Ascending aorta (tissue), 2 donors: ENCODE data around the gene WDR93. TPM values are rescaled to one million over a fixed set of nuclear protein-coding genes. Genes with fewer than 3 reads are reported as not detected.

Experiments used
- DNase-seq, 2 donors: peaks; one replicate each; pipeline ENCODE4 v3.0.0-alpha.2; 2019; ENCODE audit warnings: low spot score in 2 of 2
- H3K27ac ChIP-seq, 2 donors: fragments of 200-600 bp; sonication (generic); one replicate each; pipeline ENCODE4 v1.5.1; 2016 to 2017; ENCODE audit warnings: mild to moderate bottlenecking in 1 of 2
- H3K27me3 ChIP-seq: fragments of 200-600 bp; sonication (generic); one replicate; pipeline ENCODE4 v1.5.1; 2017
- H3K36me3 ChIP-seq, 2 donors: fragments of 200-600 bp; sonication (generic); one replicate each; pipeline ENCODE4 v1.5.1; 2016
- H3K4me1 ChIP-seq, 2 donors: fragments of 200-600 bp; sonication (generic); one replicate each; pipeline ENCODE4 v1.5.1; 2016 to 2017; ENCODE audit warnings: mild to moderate bottlenecking in 1 of 2
- H3K4me3 ChIP-seq, 2 donors: fragments of 200-600 bp; sonication (generic); one replicate each; pipeline ENCODE4 v1.5.1; 2016 to 2017; ENCODE audit warnings: mild to moderate bottlenecking in 1 of 2
- H3K9me3 ChIP-seq, 2 donors: fragments of 200-600 bp; sonication (generic); one replicate each; pipeline ENCODE4 v1.5.1; 2016
- intact Hi-C: fragments of 100-400 bp; cut with DNase I; formaldehyde crosslinking; loops from one replicate; pipeline ENCODE4 v1.15.1; 2023
- total RNA-seq: library from RNA; depleted of rRNA; stranded (reverse); fragments of >200 nt; gene quantifications from one replicate; pipeline ENCODE4 v1.1.0, GENCODE V29; 2016
- TF ChIP-seq, protein P1 (sequence below), 3 experiments: fragments of 200-600 bp in 2 of 3; fragments of 450-650 bp in 1 of 3; sonication (generic) in 2 of 3; IDR thresholded peaks; one replicate each; pipeline ENCODE4 v1.5.1; 2016 to 2019; ENCODE audit warnings: antibody characterized with exemption in 3 of 3, mild to moderate bottlenecking in 1 of 3, moderate library complexity in 1 of 3

The WDR93 gene
- total RNA-seq, 1 donor from 2014 or later: not detected

DNA sequence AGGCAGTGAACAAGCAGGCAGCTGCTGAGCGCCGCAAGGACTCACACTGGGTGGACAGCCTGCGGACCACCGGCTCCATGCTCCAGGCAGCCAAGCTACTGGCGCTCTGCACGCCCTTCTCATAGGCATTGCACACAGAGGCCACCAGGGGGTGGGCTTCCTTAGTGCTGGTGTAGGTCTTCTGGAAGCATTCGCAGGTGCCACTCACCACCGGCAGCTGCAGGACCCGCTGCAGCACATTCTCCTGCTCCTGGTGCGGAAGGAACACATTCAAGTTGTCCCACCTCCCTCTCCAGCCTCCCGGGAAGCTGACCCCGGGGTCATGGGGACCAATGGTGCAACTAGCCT, 17.5 kb upstream of the WDR93 start:
- intact Hi-C loops: loop anchor here (10.0 kb wide), 1 partner anchor 222 kb away; the partner anchor contains the start of gene AP3S2
- H3K4me3 ChIP-seq: no peak overlapping the region
- peak overlapping the region; percentile 89 to 92 for H3K27ac ChIP-seq

GRCh38 chr15:89674526-89674925, 16.1 kb upstream of the WDR93 start:
- H3K36me3 ChIP-seq: no peaks in the 10 kb centered on the region
- no peaks in the 10 kb centered on the region for H3K27me3 ChIP-seq
- H3K9me3 ChIP-seq: no peaks in the 10 kb centered on the region
- peaks cover 19 to 33% of the 10 kb centered on the region in 2 donors for H3K4me1 ChIP-seq
- intact Hi-C loops: loop anchor here (10.0 kb wide), 1 partner anchor 220 kb away; the partner anchor contains the start of gene AP3S2
- DNase-seq: no peak
- no peak overlapping the region for H3K4me3 ChIP-seq
- TF ChIP-seq, protein P1, sequence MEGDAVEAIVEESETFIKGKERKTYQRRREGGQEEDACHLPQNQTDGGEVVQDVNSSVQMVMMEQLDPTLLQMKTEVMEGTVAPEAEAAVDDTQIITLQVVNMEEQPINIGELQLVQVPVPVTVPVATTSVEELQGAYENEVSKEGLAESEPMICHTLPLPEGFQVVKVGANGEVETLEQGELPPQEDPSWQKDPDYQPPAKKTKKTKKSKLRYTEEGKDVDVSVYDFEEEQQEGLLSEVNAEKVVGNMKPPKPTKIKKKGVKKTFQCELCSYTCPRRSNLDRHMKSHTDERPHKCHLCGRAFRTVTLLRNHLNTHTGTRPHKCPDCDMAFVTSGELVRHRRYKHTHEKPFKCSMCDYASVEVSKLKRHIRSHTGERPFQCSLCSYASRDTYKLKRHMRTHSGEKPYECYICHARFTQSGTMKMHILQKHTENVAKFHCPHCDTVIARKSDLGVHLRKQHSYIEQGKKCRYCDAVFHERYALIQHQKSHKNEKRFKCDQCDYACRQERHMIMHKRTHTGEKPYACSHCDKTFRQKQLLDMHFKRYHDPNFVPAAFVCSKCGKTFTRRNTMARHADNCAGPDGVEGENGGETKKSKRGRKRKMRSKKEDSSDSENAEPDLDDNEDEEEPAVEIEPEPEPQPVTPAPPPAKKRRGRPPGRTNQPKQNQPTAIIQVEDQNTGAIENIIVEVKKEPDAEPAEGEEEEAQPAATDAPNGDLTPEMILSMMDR (IDR thresholded peaks at IDR 0.05): no peak
- peak overlapping the region in 1 of 2 donors; percentile 89 for H3K27ac ChIP-seq

More for the DNA sequence above, 17.5 kb upstream of the WDR93 start:
- peaks cover 19 to 28% of the 10 kb centered on the region in 2 donors for H3K4me1 ChIP-seq
- H3K9me3 ChIP-seq: no peaks in the 10 kb centered on the region
- no peaks in the 10 kb centered on the region for H3K36me3 ChIP-seq
- no peak for DNase-seq
- TF ChIP-seq, protein P1 (IDR thresholded peaks at IDR 0.05): peak in 1 of 3 experiments; percentile 26
- no peaks in the 10 kb centered on the region for H3K27me3 ChIP-seq

- H3K27ac ChIP-seq: no peak overlapping the region
- intact Hi-C loops: loop anchor here (10.0 kb wide), 1 partner anchor 219 kb away; the partner anchor contains the start of gene AP3S2
- H3K4me3 ChIP-seq: no peak overlapping the region
- H3K9me3 ChIP-seq: no peaks in the 10 kb centered on the region
- H3K27me3 ChIP-seq: no peaks in the 10 kb centered on the region
- DNase-seq: no peak
- peaks cover 19 to 41% of the 10 kb centered on the region in 2 donors for H3K4me1 ChIP-seq
- TF ChIP-seq, protein P1 (IDR thresholded peaks at IDR 0.05): no peak
- no peaks in the 10 kb centered on the region for H3K36me3 ChIP-seq
These were observed 15.0 kb upstream of the WDR93 start for GRCh38 chr15:89675606-89676005.

DNA sequence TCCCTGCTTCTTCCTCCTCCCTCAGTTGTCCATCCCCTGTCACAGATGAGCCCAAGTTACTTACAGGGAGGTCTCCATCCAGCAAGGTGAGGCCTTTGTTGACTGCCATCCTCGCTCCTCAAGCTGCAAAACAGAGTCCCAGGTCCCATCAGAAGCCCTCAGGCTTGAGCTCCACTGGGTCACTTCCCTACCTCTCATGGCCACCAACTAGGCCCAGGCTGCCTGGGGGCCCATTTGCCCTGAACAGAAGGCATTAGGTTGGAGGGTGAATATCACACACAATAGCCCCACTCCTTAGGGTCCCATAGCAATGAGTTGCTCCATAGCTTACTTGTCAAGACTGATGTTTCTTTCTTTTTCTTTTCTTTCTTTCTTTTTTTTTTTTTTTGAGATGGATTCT, 13.2 kb upstream of the WDR93 start:
- Histone ChIP-seq H3K27me3 (no peaks in the 10 kb centered on the region), H3K4me3 (no peak overlapping the region), H3K27ac (no peak overlapping the region), H3K4me1 (peaks cover 10 to 43% of the 10 kb centered on the region in 2 donors), H3K9me3 (no peaks in the 10 kb centered on the region), H3K36me3 (no peaks in the 10 kb centered on the region)
- intact Hi-C loops: loop anchor here (10.0 kb wide), 1 partner anchor 217 kb away; the partner anchor contains the start of gene AP3S2
- TF ChIP-seq, protein P1 (IDR thresholded peaks at IDR 0.05): no peak
- no peak for DNase-seq

GRCh38 chr15:89679212-89679611, 11.4 kb upstream of the WDR93 start, which contains the start of gene PLIN1:
TSS of gene PLIN1 (minus strand) at chr15:89679367. CDS start at chr15:89677489, 1,878 bp downstream.
- TF ChIP-seq, protein P1 (IDR thresholded peaks at IDR 0.05): no peak
- Histone ChIP-seq H3K9me3 (no peaks in the 10 kb centered on the region), H3K27me3 (no peaks in the 10 kb centered on the region), H3K4me3 (no peak within 1 kb of the TSS), H3K36me3 (peaks cover 11 to 17% of the 10 kb centered on the region in 2 donors), H3K4me1 (peaks cover 0 to 29% of the 10 kb centered on the region in 2 donors), H3K27ac (peak within 1 kb of the TSS; percentile 66 to 82)
- no peak for DNase-seq
- intact Hi-C loops: loop anchor here (10.0 kb wide), 1 partner anchor 216 kb away; the partner anchor contains the start of gene AP3S2
